ENCODE measurements around the gene UFSP1.
"Not testable (repeated sequence)": the region's sequence is repeated elsewhere in the genome, so short reads cannot be mapped to it uniquely, and the experiment has no call there.

The UFSP1 gene

DNA sequence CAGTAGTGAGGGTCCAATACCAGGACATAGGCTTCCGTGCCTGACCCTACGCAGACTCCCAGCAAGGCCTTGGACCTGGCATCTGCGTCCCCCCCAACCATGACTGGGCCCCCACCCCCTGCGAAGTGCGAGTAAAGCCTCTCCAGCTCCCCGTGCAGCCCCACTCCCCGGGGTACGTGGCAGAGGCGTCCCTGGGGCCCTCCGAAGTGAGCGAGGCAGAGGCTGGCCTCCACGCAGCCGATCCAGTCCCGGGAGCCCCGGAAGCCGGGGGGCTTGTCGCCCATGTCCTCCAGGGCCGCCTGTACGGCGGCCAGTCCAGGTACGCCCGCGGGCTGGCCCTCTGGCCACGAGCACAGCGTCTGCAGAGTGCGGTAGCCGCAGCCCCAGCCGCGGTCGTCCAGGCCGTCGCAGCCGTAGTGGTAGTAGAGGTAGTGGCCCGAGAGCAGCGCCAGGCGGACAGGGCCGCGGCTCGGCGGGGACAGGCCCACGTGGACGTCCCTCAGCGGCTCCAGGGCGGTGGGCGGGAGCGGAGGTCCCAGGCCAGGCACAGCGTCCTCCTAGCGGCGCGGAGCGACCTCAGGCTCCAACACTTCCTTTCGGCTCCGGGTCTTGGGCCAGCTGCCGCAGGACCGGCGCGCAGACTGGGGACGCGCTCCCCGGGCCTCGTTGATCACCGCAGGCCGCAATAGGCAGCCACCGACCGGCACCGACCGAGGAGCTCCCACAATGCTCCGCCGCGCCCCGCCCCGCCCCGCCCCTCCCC, at the start of gene UFSP1:
TSS of gene UFSP1 (minus strand) at position 728 of the 763 bp plus-strand sequence. CDS start at position 284, 444 bp downstream.
- Histone ChIP-seq H3K4me2 (ENCODE audit: low read length) (peak within 1 kb of the TSS; percentile 78), H3F3A (ENCODE audit: insufficient read depth, low read length) (0 out of 2 replicates have a peak, but pooled peaks cover 6% of the 10 kb centered on the region), H2AFZ (ENCODE audit: low read length) (no peak within 1 kb of the TSS), H3K27me3 (ENCODE audit: insufficient read depth, low read length) (0 out of 2 replicates have a peak, but pooled peaks cover 4% of the 10 kb centered on the region), H4K20me1 (ENCODE audit: insufficient read depth, low read length) (no peaks in the 10 kb centered on the region), H3K36me3 (ENCODE audit: insufficient read depth, low read length) (peaks cover 44% of the 10 kb centered on the region), H3K79me2 (ENCODE audit: insufficient read depth, low read length) (no peaks in the 10 kb centered on the region), H3K9me2 (ENCODE audit: low read depth, low read length) (no peaks in the 10 kb centered on the region), H3K9ac (ENCODE audit: low read length) (peak within 1 kb of the TSS; percentile 84), H3K4me3 (ENCODE audit: low read depth, low read length, poor library complexity, severe bottlenecking) (peak within 1 kb of the TSS; percentile 74), H3K9me3 (ENCODE audit: low read length) (no peaks in the 10 kb centered on the region), H3K4me1 (ENCODE audit: insufficient read depth, low read length, severe bottlenecking) (peaks cover 41% of the 10 kb centered on the region), H3K27ac (ENCODE audit: low read depth, low read length, poor library complexity, severe bottlenecking) (peak within 1 kb of the TSS; percentile 85)
- TF ChIP-seq EZH2 (IDR thresholded peaks at IDR 0.05; ENCODE audit: borderline replicate concordance, low read length) = no peak
- TF ChIP-seq, protein P1, sequence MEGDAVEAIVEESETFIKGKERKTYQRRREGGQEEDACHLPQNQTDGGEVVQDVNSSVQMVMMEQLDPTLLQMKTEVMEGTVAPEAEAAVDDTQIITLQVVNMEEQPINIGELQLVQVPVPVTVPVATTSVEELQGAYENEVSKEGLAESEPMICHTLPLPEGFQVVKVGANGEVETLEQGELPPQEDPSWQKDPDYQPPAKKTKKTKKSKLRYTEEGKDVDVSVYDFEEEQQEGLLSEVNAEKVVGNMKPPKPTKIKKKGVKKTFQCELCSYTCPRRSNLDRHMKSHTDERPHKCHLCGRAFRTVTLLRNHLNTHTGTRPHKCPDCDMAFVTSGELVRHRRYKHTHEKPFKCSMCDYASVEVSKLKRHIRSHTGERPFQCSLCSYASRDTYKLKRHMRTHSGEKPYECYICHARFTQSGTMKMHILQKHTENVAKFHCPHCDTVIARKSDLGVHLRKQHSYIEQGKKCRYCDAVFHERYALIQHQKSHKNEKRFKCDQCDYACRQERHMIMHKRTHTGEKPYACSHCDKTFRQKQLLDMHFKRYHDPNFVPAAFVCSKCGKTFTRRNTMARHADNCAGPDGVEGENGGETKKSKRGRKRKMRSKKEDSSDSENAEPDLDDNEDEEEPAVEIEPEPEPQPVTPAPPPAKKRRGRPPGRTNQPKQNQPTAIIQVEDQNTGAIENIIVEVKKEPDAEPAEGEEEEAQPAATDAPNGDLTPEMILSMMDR (IDR thresholded peaks at IDR 0.05; ENCODE audit: low read length) = no peak

DNA sequence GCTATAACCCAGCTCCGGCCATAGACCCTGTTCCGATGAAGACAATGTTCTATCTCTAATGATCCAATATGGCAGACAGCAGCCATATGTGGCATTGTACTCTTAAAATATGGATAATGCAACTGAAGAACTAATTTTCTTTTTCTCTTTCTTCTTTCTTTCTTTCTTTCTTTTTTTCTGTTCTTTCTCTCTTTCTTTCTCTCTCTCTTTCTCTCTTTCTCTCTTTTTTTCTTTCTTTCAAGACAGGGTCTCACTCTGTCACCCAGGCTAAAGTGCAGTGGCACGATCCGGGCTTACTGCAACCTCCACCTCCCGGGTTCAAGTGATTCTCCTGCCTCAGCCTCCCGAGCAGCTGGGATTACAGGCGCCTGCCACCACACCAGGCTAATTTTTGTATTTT, 46.7 kb upstream of the UFSP1 start:
- H3K4me2 ChIP-seq (ENCODE audit: low read length); H3F3A ChIP-seq (ENCODE audit: insufficient read depth, low read length); H3K4me3 ChIP-seq (ENCODE audit: low read depth, low read length, poor library complexity, severe bottlenecking); H3K27ac ChIP-seq (ENCODE audit: low read depth, low read length, poor library complexity, severe bottlenecking); H4K20me1 ChIP-seq (ENCODE audit: insufficient read depth, low read length); H3K79me2 ChIP-seq (ENCODE audit: insufficient read depth, low read length); H3K9me3 ChIP-seq (ENCODE audit: low read length); H2AFZ ChIP-seq (ENCODE audit: low read length); H3K9me2 ChIP-seq (ENCODE audit: low read depth, low read length); H3K9ac ChIP-seq (ENCODE audit: low read length); H3K4me1 ChIP-seq (ENCODE audit: insufficient read depth, low read length, severe bottlenecking); H3K36me3 ChIP-seq (ENCODE audit: insufficient read depth, low read length): not testable (repeated sequence)
- H3K27me3 ChIP-seq (ENCODE audit: insufficient read depth, low read length) = peaks cover 20% of the 10 kb centered on the region

DNA sequence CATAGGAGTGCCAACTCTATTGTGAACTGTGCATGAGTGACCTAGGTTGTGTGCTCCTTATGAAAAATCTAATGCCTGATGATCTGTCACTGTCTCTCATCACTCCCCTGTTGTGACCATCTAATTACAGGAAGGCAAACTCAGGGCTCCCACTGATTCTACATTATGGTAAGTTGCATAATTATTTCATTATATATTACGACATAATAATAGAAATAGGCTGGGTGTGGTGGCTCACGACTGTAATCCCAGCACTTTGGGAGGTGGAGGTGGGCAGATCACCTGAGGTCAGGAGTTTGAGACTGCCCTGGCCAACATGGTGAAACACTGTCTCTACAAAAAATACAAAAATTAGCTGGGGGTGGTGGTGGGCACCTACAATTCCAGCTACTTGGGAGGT, 45.9 kb upstream of the UFSP1 start:
- not testable (repeated sequence) for H2AFZ ChIP-seq (ENCODE audit: low read length); H3K4me3 ChIP-seq (ENCODE audit: low read depth, low read length, poor library complexity, severe bottlenecking); H3K9me3 ChIP-seq (ENCODE audit: low read length); H3K27ac ChIP-seq (ENCODE audit: low read depth, low read length, poor library complexity, severe bottlenecking); H3F3A ChIP-seq (ENCODE audit: insufficient read depth, low read length); H4K20me1 ChIP-seq (ENCODE audit: insufficient read depth, low read length); H3K79me2 ChIP-seq (ENCODE audit: insufficient read depth, low read length); H3K4me2 ChIP-seq (ENCODE audit: low read length); H3K9me2 ChIP-seq (ENCODE audit: low read depth, low read length); H3K4me1 ChIP-seq (ENCODE audit: insufficient read depth, low read length, severe bottlenecking); H3K9ac ChIP-seq (ENCODE audit: low read length); H3K36me3 ChIP-seq (ENCODE audit: insufficient read depth, low read length)
- peaks cover 20% of the 10 kb centered on the region for H3K27me3 ChIP-seq (ENCODE audit: insufficient read depth, low read length)

GRCh38 chr7:100933734-100934133, 44.2 kb upstream of the UFSP1 start:
- TF ChIP-seq, protein P1 (IDR thresholded peaks at IDR 0.05; ENCODE audit: low read length) = no peak
- no peak for TF ChIP-seq EZH2 (IDR thresholded peaks at IDR 0.05; ENCODE audit: borderline replicate concordance, low read length)
- no peak overlapping the region for H3K9ac ChIP-seq (ENCODE audit: low read length)

More at GRCh38 chr7:100933734-100934133, 44.2 kb upstream of the UFSP1 start:
- H3K27me3 ChIP-seq (ENCODE audit: insufficient read depth, low read length) = peaks cover 22% of the 10 kb centered on the region; the same call in 1 of the 2 replicates
- no peaks in the 10 kb centered on the region for H3K4me1 ChIP-seq (ENCODE audit: insufficient read depth, low read length, severe bottlenecking)
- H2AFZ ChIP-seq (ENCODE audit: low read length) = no peak overlapping the region
- no peak overlapping the region for H3K4me2 ChIP-seq (ENCODE audit: low read length)
- H3K79me2 ChIP-seq (ENCODE audit: insufficient read depth, low read length) = no peaks in the 10 kb centered on the region
- no peak overlapping the region for H3K27ac ChIP-seq (ENCODE audit: low read depth, low read length, poor library complexity, severe bottlenecking)
- H3K9me2 ChIP-seq (ENCODE audit: low read depth, low read length) = no peaks in the 10 kb centered on the region
- no peaks in the 10 kb centered on the region for H4K20me1 ChIP-seq (ENCODE audit: insufficient read depth, low read length)
- H3K4me3 ChIP-seq (ENCODE audit: low read depth, low read length, poor library complexity, severe bottlenecking) = no peak overlapping the region
- H3F3A ChIP-seq (ENCODE audit: insufficient read depth, low read length) = no peaks in the 10 kb centered on the region
- peaks cover 6% of the 10 kb centered on the region for H3K9me3 ChIP-seq (ENCODE audit: low read length)
- no peaks in the 10 kb centered on the region for H3K36me3 ChIP-seq (ENCODE audit: insufficient read depth, low read length)

Data from OCI-LY1 (cell line).